Mononuclear cell (primary cell): Measurements from ENCODE around the gene THSD4. TPM values are rescaled to one million over a fixed set of nuclear protein-coding genes. Genes with fewer than 3 reads are reported as not detected.
"Not testable (repeated sequence)": the region's sequence is repeated elsewhere in the genome, so short reads cannot be mapped to it uniquely, and the experiment has no call there.

Experiments
- H3K27me3 ChIP-seq: 2 replicates; pipeline ENCODE4 v1.6.0; 2011; ENCODE audit warnings: low read length, control low read depth; ENCODE audit not compliant: insufficient read depth
- H3K4me1 ChIP-seq: 2 replicates; pipeline ENCODE4 v1.5.1; 2011; ENCODE audit warnings: mild to moderate bottlenecking, low read length, control low read depth; ENCODE audit not compliant: insufficient read depth
- H3K4me3 ChIP-seq: 2 replicates; pipeline ENCODE4 v1.5.1; 2011; ENCODE audit warnings: mild to moderate bottlenecking, low read length, moderate library complexity
- H3K9me3 ChIP-seq: 2 replicates; pipeline ENCODE4 v1.5.1; 2011; ENCODE audit warnings: low read depth, mild to moderate bottlenecking, control low read depth, low read length
- total RNA-seq: library from RNA; depleted of rRNA; stranded (reverse); fragments of >200 nt; gene quantifications from one replicate; pipeline ENCODE4 v1.2.3, GENCODE V29; 2012

Gene THSD4
- total RNA-seq, 1 donor: 0.10 TPM

DNA sequence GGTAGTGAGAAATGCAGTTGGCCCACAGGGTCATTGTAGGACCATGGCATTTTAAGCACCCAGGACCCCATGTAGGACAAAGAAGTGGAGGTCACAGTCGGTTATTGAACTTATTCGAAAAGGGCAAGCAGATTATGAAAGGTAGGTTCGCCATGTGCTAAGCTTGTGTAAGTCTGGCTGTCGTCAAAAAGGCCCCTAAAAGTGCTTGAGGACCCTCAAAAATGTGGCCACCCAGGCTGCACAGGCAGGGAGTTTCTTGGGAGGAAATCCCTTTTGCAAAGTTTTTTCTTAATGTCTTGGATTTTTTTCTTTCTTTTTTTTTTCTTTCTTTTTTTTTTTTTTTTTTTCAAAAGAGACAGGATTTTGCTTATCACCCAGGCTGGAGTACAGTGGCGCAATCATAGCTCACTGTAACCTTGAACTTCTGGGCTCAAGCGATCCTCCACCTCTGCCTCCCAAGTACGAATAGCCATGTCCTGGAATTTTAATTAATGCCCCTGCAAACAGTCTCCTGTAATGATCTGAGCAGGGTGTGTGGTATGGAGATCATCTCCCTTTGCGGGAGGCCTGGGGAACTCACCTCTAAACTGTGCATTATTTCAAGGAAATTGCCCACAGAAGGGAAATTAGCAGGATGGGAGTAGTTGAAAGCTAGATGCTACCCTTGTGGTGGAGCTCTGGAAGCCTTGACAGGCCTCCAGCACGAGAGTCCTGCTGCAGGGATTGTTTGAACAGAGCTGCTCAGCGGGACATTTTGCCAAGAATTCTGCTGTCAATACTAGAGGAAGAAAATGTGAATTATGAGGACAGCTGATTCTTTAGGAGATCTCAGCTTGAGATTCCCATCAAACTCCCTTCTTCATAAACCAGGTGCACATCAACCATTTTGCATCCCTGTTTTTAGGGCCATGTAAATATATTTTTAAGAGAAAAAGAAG is 28.4 kb downstream of the THSD4 start:
- H3K4me3 ChIP-seq: no peak overlapping the region
- H3K27me3 ChIP-seq: no peaks in the 10 kb centered on the region
- H3K4me1 ChIP-seq: no peaks in the 10 kb centered on the region
- H3K9me3 ChIP-seq: no peaks in the 10 kb centered on the region

DNA sequence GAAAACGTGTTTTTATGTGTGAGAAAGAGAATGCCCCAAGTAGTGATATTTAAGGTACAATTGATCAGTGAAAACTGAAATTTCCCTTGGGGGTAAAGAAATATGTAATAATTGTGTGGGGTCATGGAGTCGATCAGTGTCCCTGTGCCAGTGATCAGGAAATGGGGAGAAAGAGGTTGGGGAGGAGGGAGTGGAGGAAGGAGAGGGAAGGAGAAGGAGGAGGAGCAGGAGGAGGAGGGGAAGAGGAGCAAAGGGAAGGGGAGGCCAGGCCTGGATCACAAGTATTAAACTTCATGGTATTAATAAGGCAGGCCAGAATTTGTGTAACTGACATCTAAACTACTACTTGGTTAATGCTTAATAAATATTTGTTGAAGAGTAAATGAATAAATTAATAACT is 30.4 kb downstream of the THSD4 start:
- no peaks in the 10 kb centered on the region for H3K4me1 ChIP-seq
- no peaks in the 10 kb centered on the region for H3K27me3 ChIP-seq
- no peaks in the 10 kb centered on the region for H3K9me3 ChIP-seq
- no peak overlapping the region for H3K4me3 ChIP-seq

DNA sequence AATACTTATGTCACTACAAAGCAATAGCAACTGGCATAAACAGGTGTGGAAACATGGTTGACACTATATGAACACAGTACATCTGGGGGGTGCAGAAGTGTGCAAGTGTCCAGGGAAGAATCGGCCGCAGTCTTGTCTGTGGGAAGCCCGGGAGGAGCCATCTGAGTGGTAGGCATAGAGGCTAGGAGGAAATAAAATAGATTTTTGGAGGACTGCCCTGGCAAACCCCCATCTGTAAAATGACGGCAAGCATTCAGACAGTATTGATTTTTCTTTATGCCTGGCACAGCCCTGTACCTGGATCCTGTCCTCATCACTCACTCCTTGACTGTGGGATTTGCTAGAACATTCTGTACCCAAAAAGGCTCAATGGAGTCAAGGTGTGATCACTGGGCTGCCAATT is 31.3 kb downstream of the THSD4 start:
- Histone ChIP-seq H3K9me3 (no peaks in the 10 kb centered on the region), H3K4me1 (no peaks in the 10 kb centered on the region), H3K4me3 (no peak overlapping the region), H3K27me3 (no peaks in the 10 kb centered on the region)

DNA sequence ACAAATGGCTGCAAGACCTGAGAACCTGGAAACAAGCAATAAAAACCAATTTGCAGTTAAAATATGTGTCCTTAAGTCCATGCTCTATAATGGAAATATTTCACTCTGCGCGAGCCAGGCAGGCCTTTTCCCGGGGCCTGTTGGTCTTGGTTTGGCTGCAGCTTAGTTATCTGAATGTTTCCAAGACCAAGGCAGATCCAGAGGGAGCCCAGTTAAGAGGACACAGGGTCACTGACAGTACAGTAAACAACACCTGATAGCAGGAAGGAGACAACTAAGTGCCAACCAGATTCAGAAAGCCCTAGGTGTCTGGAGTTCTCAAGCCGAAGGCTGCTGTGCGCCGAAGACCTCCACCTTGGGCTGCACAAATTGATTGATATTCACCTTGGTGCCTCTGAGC is 32.8 kb downstream of the THSD4 start:
- H3K4me3 ChIP-seq: no peak overlapping the region
- H3K9me3 ChIP-seq: no peaks in the 10 kb centered on the region
- no peaks in the 10 kb centered on the region for H3K4me1 ChIP-seq
- no peaks in the 10 kb centered on the region for H3K27me3 ChIP-seq

DNA sequence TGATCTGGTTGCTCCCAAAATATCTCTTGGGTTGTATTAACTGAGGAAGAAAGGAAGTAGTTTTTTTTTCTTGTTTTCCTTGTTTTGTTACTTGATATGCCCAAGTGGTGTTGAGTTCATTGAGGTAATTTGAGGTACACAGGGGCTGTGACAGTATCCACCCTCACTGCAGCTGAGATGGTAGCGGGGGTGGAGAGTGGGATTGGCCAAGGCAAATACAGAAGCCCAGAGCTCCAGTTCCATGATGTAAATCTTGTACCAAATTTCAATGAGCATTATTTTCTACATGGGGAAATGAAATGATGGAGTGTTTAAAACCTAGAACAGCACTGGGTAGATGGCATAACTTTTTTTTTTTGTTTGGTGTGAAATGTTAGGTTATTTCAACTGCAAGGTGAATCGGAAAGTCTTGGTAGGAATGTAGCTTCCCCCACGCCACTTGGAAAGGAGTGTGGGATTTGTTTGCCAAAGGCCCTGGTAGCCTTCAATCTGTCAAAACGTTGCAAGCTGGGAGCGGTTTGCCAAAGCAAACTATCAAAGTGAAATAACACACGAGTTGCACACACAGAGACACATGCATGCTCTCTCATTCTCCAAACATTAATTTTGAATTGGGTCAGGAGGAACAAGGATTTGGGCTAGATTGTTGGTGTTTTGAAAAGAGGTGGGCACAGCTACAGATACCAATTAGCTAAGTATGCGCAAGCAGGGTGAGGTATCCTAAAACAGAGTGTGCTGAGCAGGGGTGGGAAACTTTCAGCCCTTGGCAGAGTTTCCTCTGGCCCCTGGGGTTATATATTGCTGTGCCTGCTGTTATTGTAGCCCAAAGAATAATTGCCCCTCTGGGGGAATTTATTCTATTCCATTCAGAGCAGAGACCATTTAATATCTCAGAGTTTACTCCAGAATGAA is 34.6 kb downstream of the THSD4 start:
- Histone ChIP-seq H3K27me3 (no peaks in the 10 kb centered on the region), H3K9me3 (no peaks in the 10 kb centered on the region), H3K4me3 (no peak overlapping the region), H3K4me1 (no peaks in the 10 kb centered on the region)

DNA sequence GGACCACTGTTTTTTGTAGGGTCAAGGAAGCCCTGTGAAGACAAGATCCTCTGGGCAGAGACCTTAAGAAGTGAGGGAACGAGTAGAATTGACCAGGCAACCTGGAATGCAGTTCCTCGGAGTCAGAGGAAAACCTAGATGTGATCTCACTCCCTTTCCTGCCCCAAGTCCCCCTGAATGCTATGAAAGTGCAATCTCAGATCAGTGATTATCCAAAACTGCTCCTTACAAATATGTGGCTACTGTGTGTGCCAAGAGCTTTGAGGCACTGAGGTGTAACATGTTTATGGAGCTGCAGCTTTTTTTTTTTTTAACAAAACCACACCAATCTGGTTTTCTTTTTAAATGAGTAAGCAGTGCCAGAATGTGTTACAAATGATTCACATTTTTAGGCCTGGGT is 35.8 kb downstream of the THSD4 start:
- Histone ChIP-seq H3K4me1 (no peaks in the 10 kb centered on the region), H3K27me3 (no peaks in the 10 kb centered on the region), H3K4me3 (no peak overlapping the region), H3K9me3 (no peaks in the 10 kb centered on the region)

DNA sequence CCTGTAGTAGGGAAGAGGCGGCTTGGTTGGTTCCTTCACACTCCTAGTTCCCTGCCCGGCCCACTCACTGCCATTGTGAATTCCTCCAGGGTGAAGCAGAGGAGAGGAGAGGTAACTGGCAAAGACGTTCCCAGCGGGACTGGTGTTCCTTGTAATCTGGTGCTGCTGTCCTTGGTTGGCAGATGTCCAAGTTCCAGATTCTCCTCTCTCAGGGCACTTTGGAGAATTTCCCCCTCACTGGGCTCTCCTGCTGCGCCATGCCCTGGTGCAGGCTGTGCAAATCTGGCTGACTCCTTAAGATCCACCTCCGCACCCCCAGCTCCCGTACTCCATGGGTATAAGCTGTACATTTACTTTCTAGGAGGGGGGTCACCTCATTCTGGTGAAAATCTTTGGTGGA is 37.3 kb downstream of the THSD4 start:
- no peaks in the 10 kb centered on the region for H3K27me3 ChIP-seq

DNA sequence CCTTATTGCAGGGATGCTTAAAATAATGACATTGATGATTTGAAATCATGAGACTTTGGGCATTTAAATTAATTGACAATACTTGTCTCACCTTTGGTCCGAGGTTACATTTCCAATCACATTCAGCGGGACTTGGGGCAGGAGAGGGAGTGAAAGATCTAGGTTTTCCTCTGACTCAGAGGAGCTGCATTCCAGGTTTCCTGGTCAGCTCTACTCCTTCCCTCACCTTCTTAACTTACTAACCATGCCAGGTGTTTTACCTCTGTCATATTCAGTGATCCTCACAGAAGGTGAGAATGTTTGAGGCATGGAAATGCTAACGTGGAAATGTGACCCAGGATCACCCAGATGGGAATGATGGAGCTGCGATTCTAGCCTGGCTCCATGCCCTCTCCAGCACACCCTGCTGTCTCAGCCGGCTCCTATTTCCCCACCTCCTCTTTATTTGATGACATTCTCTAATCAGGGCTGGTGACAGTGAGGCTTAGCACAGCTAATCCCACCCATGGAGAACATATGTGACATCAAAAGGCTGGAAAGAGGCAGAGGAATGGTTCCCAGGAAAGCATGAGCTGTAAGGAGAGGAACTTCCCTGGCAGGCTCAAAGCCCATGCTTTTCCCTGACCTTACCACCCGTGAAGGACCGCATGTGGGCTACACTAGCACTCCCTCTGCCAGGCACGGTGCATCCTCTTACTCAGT is 38.7 kb downstream of the THSD4 start:
- Histone ChIP-seq H3K4me3 (no peak overlapping the region), H3K9me3 (no peaks in the 10 kb centered on the region), H3K4me1 (no peaks in the 10 kb centered on the region), H3K27me3 (no peaks in the 10 kb centered on the region)

More for the DNA sequence above, 37.3 kb downstream of the THSD4 start:
- no peaks in the 10 kb centered on the region for H3K4me1 ChIP-seq
- no peaks in the 10 kb centered on the region for H3K9me3 ChIP-seq
- H3K4me3 ChIP-seq: no peak overlapping the region

DNA sequence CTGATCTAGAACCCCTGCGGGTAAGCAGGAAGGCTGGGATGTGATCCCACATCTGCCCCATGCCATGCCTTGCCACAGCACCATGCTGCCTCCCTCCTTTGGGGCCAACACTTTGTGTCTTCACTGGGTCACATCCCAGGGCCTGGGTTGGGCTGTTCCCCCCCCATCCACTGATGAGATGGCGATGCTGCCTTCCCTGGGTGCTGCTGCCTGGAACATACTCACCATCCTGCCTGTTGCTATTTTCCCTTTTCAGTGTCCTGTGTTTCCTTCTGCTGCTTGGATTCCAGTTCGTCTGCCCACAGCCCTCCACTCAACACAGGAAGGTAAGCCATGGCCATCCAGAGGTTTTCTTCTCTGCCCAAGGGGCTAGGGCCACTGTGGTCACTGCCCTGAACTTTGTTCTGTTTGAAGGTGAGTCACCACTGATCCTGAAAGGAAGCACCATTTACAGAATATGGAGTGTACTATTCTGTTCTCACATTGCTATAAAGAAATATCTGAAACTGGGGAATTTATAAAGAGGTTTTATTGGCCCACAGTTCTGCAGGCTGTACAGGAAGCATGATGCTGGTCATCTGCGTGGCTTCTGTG is 39.4 kb downstream of the THSD4 start:
- H3K27me3 ChIP-seq: no peaks in the 10 kb centered on the region
- H3K4me1 ChIP-seq: no peaks in the 10 kb centered on the region
- H3K4me3 ChIP-seq: no peak overlapping the region
- no peaks in the 10 kb centered on the region for H3K9me3 ChIP-seq

DNA sequence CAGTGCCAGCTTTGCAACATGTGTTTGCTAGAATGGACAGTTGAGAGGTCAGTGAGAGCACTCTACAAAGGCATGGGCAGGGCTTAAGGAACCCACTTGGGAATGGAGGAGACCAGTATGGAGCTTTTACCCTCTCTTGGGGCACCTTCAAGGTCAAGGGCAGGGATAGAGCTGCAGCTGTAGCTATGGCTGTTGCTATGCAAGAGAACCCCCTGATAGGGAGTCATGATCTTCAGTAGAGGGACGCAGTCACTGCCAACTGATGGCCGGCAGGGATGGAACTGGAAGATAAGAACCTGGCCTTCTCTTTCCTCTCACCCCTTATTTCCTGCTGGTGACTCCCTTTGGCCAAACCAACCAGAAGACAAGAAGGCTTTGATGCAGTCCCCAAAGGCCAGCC is 40.3 kb downstream of the THSD4 start:
- no peaks in the 10 kb centered on the region for H3K4me1 ChIP-seq
- H3K4me3 ChIP-seq: no peak overlapping the region
- peaks cover 2% of the 10 kb centered on the region for H3K27me3 ChIP-seq
- H3K9me3 ChIP-seq: no peaks in the 10 kb centered on the region

DNA sequence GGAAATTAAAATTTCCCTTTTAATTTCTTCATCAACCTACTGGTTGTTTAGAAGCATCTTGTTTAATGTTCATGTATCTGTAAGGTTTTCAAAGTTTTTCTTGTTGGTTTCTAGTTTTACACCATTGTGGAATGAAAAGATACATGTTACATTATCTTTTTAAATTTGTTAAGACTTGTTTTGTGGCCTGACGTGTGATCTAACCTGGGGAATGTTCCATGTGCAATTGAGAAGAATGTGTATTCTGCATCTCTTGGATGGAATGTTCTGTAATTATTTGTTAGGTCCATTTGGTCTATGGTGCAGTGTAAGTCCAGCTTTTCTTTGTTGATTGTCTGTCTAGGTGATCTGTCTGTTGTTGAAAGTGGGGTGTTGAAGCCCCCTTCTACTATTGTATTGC is 45.7 kb downstream of the THSD4 start:
- peaks cover 11% of the 10 kb centered on the region for H3K27me3 ChIP-seq
- no peak overlapping the region for H3K4me3 ChIP-seq
- no peaks in the 10 kb centered on the region for H3K4me1 ChIP-seq
- H3K9me3 ChIP-seq: peaks cover 11% of the 10 kb centered on the region

DNA sequence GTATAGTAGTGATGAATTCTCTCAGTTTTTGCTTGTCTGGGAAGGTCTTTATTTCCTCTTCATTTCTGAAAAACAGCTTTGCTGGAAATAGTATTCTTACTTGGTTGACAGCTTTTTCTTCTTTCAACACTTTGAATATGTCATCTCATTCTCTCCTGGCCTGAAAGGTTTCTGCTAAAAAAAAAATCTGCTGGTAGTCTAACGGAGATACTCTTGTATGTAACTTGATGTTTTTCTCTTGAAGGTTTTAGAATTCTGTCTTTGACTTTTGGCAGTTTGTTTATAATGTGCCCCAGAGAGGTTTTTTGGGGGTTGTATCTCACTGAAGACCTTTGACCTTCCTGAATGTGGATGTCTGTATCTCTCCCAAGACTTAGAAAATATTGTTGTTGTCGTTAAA is 47.0 kb downstream of the THSD4 start:
- Histone ChIP-seq H3K4me1 (no peaks in the 10 kb centered on the region), H3K4me3 (no peak overlapping the region), H3K9me3 (peaks cover 11% of the 10 kb centered on the region), H3K27me3 (peaks cover 13% of the 10 kb centered on the region)

DNA sequence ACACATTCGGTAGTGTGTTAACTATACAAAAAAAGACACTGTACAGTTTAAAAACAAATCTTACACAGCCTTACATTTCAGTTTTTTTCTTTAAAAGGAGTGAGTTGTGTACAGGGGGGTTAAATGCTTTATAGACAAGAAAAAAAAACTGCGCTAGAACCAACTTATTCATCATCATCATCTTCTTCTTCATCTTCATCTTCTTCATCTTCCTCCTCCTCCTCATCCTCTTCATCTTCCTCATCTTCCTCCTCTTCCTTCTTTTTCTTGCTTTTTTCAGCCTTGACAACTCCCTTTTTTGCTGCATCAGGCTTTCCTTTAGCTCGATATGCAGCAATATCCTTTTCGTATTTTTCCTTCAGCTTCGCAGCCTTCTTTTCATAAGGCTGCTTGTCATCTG is 49.3 kb downstream of the THSD4 start:
- not testable (repeated sequence) for H3K4me1 ChIP-seq, H3K4me3 ChIP-seq
- peaks cover 11% of the 10 kb centered on the region for H3K9me3 ChIP-seq

DNA sequence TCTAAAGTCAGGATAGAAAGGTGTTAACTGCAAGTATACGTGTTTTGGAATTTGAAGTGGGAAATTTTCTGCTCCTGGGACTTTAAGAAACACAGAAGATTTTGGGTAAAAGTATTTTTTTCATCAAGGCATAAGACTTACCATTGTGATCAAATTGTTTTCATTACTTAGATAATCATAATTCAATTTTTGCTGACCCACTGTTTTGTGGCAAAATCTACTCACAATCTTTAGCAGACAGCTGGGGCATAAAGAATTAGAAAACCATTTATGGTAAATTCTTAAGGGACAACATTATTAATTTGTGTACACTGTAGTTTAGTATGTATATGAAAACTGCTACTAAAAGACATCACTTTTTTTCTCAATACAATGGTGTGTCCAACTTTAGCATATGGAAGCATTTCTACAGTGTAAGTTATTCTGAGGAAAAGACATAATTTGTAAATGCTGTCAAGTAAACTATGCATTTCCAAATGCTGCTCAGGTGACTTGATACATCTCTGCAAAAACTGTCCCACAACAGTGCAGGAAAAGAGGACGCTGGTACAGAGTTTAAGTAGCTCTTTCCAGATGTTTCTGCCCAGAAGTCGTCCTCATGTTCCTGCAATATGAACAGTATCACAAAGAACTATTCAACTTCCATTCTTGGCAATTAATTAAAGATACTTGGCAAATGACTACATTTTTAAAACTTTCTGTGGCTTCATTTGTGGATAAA is 52.3 kb downstream of the THSD4 start:
- Histone ChIP-seq H3K27me3 (peaks cover 4% of the 10 kb centered on the region), H3K4me1 (no peaks in the 10 kb centered on the region), H3K4me3 (no peak overlapping the region)

More for the DNA sequence above, 49.3 kb downstream of the THSD4 start:
- H3K27me3 ChIP-seq: peaks cover 13% of the 10 kb centered on the region

More for the DNA sequence above, 52.3 kb downstream of the THSD4 start:
- peaks cover 7% of the 10 kb centered on the region for H3K9me3 ChIP-seq
